ENCODE measurements around the gene TENM3.

- no peak for TF ChIP-seq CTCF (IDR thresholded peaks at IDR 0.05; ENCODE audit: borderline replicate concordance, extremely low read depth, low read length, poor library complexity, severe bottlenecking)
- TF ChIP-seq EZH2 (IDR thresholded peaks at IDR 0.05; ENCODE audit: borderline replicate concordance, low read depth, low read length, severe bottlenecking): no peak
Measured at GRCh38 chr4:182683661-182684060, 440.5 kb downstream of the TENM3 start.
